IMR-90 (cell line): Measurements from ENCODE around the gene SYCP3. TPM values are rescaled to one million over a fixed set of nuclear protein-coding genes. Genes with fewer than 3 reads are reported as not detected.

Source experiments
- ATAC-seq: fragments of 200-7000 bp; cut with Tn5 transposase; 2 replicates; pipeline ENCODE4 v1.9.1; 2020; ENCODE audit warnings: low read depth, mild to moderate bottlenecking, moderate library complexity
- BruUV-seq: library from RNA; stranded (reverse); fragments of 400-500 nt; replicated peaks from 2 replicates; lab custom pipeline; 2021; lab: Mats Ljungman, UMichigan
- CTCF ChIA-PET: fragments of 300-600 bp; formaldehyde crosslinking; extraction: SDS; loops from one replicate; lab custom pipeline; 2021; ENCODE audit warnings: antibody characterized with exemption; lab: Yijun Ruan, JAX
- POLR2A ChIA-PET: fragments of 300-600 bp; sonication (Branson Sonifier 250); formaldehyde crosslinking; loops from one replicate; lab custom pipeline; 2022; ENCODE audit warnings: antibody characterized with exemption; ENCODE audit not compliant: unreplicated experiment; lab: Charles Lee
- DNase-seq: peaks from one replicate; pipeline ENCODE4 v3.0.0; 2013
- H2AFZ ChIP-seq: replicated peaks from 2 replicates; pipeline ENCODE3; 2013; ENCODE audit warnings: low read length, mild to moderate bottlenecking; ENCODE audit not compliant: poor library complexity
- H2AK5ac ChIP-seq: 2 replicates; pipeline ENCODE4 v1.6.1; 2013; ENCODE audit warnings: low read depth, low read length, inconsistent platforms
- H2AK9ac ChIP-seq: replicated peaks from 2 replicates; pipeline ENCODE3; 2013; ENCODE audit warnings: mild to moderate bottlenecking, low read depth, low read length, moderate library complexity; ENCODE audit not compliant: poor library complexity
- H2BK120ac ChIP-seq: 2 replicates; pipeline ENCODE4 v1.6.1; 2013; ENCODE audit warnings: low read depth, low read length, inconsistent platforms
- H2BK15ac ChIP-seq: 3 replicates; pipeline ENCODE4 v1.6.1; 2013; ENCODE audit warnings: low read depth, low read length, inconsistent platforms
- H2BK20ac ChIP-seq: 2 replicates; pipeline ENCODE4 v1.6.1; 2013; ENCODE audit warnings: low read depth, mild to moderate bottlenecking, inconsistent platforms, low read length, moderate library complexity
- H2BK5ac ChIP-seq: 2 replicates; pipeline ENCODE4 v1.6.1; 2013; ENCODE audit warnings: mild to moderate bottlenecking, low read depth, low read length, inconsistent platforms; ENCODE audit not compliant: poor library complexity, severe bottlenecking
- H3K14ac ChIP-seq: replicated peaks from 2 replicates; pipeline ENCODE4 v1.6.1; 2013; ENCODE audit warnings: low read depth, low read length, inconsistent platforms
- H3K18ac ChIP-seq: 2 replicates; pipeline ENCODE4 v1.6.1; 2013; ENCODE audit warnings: low read depth, low read length, control low read depth
- H3K23ac ChIP-seq: 2 replicates; pipeline ENCODE4 v1.6.1; 2013; ENCODE audit warnings: low read depth, low read length, inconsistent platforms
- H3K27ac ChIP-seq: 2 replicates; pipeline ENCODE4 v1.5.1; 2013; ENCODE audit warnings: mild to moderate bottlenecking, control low read depth, low read length; ENCODE audit not compliant: insufficient read depth
- H3K27me3 ChIP-seq: 2 replicates; pipeline ENCODE4 v1.6.1; 2013; ENCODE audit warnings: low read length; ENCODE audit not compliant: control insufficient read depth, insufficient read depth
- H3K36me3 ChIP-seq: 2 replicates; pipeline ENCODE4 v1.6.1; 2013; ENCODE audit warnings: low read length, mixed read lengths; ENCODE audit not compliant: control insufficient read depth, insufficient read depth
- H3K4ac ChIP-seq: 2 replicates; pipeline ENCODE4 v1.6.1; 2013; ENCODE audit warnings: low read depth, low read length, inconsistent platforms
- H3K4me1 ChIP-seq: 2 replicates; pipeline ENCODE4 v1.6.1; 2013; ENCODE audit warnings: low read length, mixed read lengths; ENCODE audit not compliant: control insufficient read depth, insufficient read depth
- H3K4me2 ChIP-seq: 2 replicates; pipeline ENCODE4 v1.6.1; 2013; ENCODE audit warnings: low read depth, mild to moderate bottlenecking, control low read depth, low read length, moderate library complexity
- H3K4me3 ChIP-seq: 2 replicates; pipeline ENCODE4 v1.5.1; 2013; ENCODE audit warnings: low read depth, mild to moderate bottlenecking, control low read depth, low read length, moderate library complexity; ENCODE audit not compliant: insufficient read depth
- H3K56ac ChIP-seq: 2 replicates; pipeline ENCODE4 v1.6.1; 2013; ENCODE audit warnings: low read length, inconsistent platforms; ENCODE audit not compliant: insufficient read depth; ENCODE audit errors: extremely low read depth
- H3K79me1 ChIP-seq, 2 experiments: 2 replicates each; pipeline ENCODE4 v1.6.1; 2013; ENCODE audit warnings: low read length in 2 of 2, inconsistent platforms in 1 of 2, low read depth in 1 of 2
- H3K9ac ChIP-seq: 2 replicates; pipeline ENCODE4 v1.6.1; 2013; ENCODE audit warnings: low read depth, low read length, control low read depth
- H3K9me1 ChIP-seq: 2 replicates; pipeline ENCODE4 v1.6.1; 2013; ENCODE audit warnings: low read length, inconsistent platforms; ENCODE audit not compliant: insufficient read depth
- H3K9me3 ChIP-seq: 2 replicates; pipeline ENCODE4 v1.6.1; 2013; ENCODE audit warnings: low read length; ENCODE audit not compliant: control insufficient read depth, insufficient read depth
- H4K20me1 ChIP-seq: 2 replicates; pipeline ENCODE4 v1.6.1; 2013; ENCODE audit warnings: low read length, inconsistent platforms; ENCODE audit not compliant: insufficient read depth
- H4K5ac ChIP-seq: 2 replicates; pipeline ENCODE4 v1.6.1; 2013; ENCODE audit warnings: mild to moderate bottlenecking, low read depth, low read length, control low read depth
- H4K8ac ChIP-seq, 2 experiments: 2 replicates each; pipeline ENCODE4 v1.6.1; 2013; ENCODE audit warnings: low read depth in 2 of 2, low read length in 2 of 2, control low read depth in 1 of 2, inconsistent platforms in 1 of 2
- H4K91ac ChIP-seq: 2 replicates; pipeline ENCODE4 v1.6.1; 2013; ENCODE audit warnings: low read depth, low read length, inconsistent platforms; ENCODE audit not compliant: insufficient read depth
- BHLHE40 ChIP-seq: fragments of 150-350 bp; IDR thresholded peaks from 2 replicates; pipeline ENCODE4 v1.6.1; 2016; ENCODE audit warnings: mild to moderate bottlenecking, low read depth, low read length
- CEBPB ChIP-seq: IDR thresholded peaks from 2 replicates; pipeline ENCODE4 v1.6.1; 2012; ENCODE audit warnings: low read depth, low read length, improper control_type of control experiment
- CHD1 ChIP-seq: IDR thresholded peaks from 2 replicates; pipeline ENCODE4 v1.6.1; 2012; ENCODE audit warnings: low read depth, low read length, improper control_type of control experiment
- CTCF ChIP-seq: conservative IDR thresholded peaks from 2 replicates; pipeline ENCODE4 v1.5.1; 2012; ENCODE audit warnings: mild to moderate bottlenecking, low read depth, low read length, improper control_type of control experiment
- ELK1 ChIP-seq: fragments of 150-350 bp; IDR thresholded peaks from 2 replicates; pipeline ENCODE4 v1.6.1; 2016; ENCODE audit warnings: low read depth, mild to moderate bottlenecking, low read length, moderate library complexity, borderline replicate concordance
- FOS ChIP-seq: fragments of 150-350 bp; IDR thresholded peaks from 2 replicates; pipeline ENCODE4 v1.6.1; 2016; ENCODE audit warnings: low read depth, low read length
- MAFK ChIP-seq: IDR thresholded peaks from 2 replicates; pipeline ENCODE4 v1.6.1; 2012; ENCODE audit warnings: low read depth, low read length, improper control_type of control experiment
- MAZ ChIP-seq: IDR thresholded peaks from 2 replicates; pipeline ENCODE4 v1.6.1; 2012; ENCODE audit warnings: low read depth, mild to moderate bottlenecking, low read length, improper control_type of control experiment, moderate library complexity, borderline replicate concordance
- MXI1 ChIP-seq: IDR thresholded peaks from 2 replicates; pipeline ENCODE4 v1.6.1; 2012; ENCODE audit warnings: low read depth, mild to moderate bottlenecking, low read length, moderate library complexity, borderline replicate concordance
- NFE2L2 ChIP-seq: fragments of 150-350 bp; IDR thresholded peaks from 2 replicates; pipeline ENCODE4 v1.6.1; 2016; ENCODE audit warnings: low read depth, mild to moderate bottlenecking, low read length
- POLR2A ChIP-seq: IDR thresholded peaks from 2 replicates; pipeline ENCODE4 v1.6.1; 2012; ENCODE audit warnings: mild to moderate bottlenecking, low read depth, low read length
- RAD21 ChIP-seq: IDR thresholded peaks from 2 replicates; pipeline ENCODE4 v1.6.1; 2012; ENCODE audit warnings: low read length, improper control_type of control experiment
- RCOR1 ChIP-seq: IDR thresholded peaks from 2 replicates; pipeline ENCODE4 v1.6.1; 2012; ENCODE audit warnings: mild to moderate bottlenecking, low read length, improper control_type of control experiment; ENCODE audit not compliant: insufficient replicate concordance
- RFX5 ChIP-seq: IDR thresholded peaks from 2 replicates; pipeline ENCODE4 v1.8.0; 2012; ENCODE audit warnings: low read depth, mild to moderate bottlenecking, low read length, moderate library complexity
- SMC3 ChIP-seq: fragments of 150-350 bp; IDR thresholded peaks from 2 replicates; pipeline ENCODE4 v1.6.1; 2016; ENCODE audit warnings: low read depth, mild to moderate bottlenecking, antibody characterized with exemption, low read length, moderate library complexity
- USF2 ChIP-seq: fragments of 150-350 bp; IDR thresholded peaks from 2 replicates; pipeline ENCODE4 v1.6.1; 2017; ENCODE audit warnings: mild to moderate bottlenecking, antibody characterized with exemption, low read length, low read depth
- WGBS, 2 experiments: methylation state at CpG; one replicate each; pipeline versions ENCODE4 v1.1.5 to v1.1.7; 2013; ENCODE audit warnings: missing lambda C conversion rate in 2 of 2; ENCODE audit not compliant: insufficient read length in 1 of 2; ENCODE audit errors: extremely low coverage in 2 of 2; 5-methylcytosine and 5-hydroxymethylcytosine counted together
- dilution Hi-C: fragments of 300-500 bp; cut with HindIII; formaldehyde crosslinking; loops from one replicate; pipeline ENCODE4 v1.14.3; 2018; ENCODE audit warnings: low sequenced_read_pairs; ENCODE audit not compliant: unreplicated experiment
- in situ Hi-C: fragments of 300-500 bp; cut with MboI; formaldehyde crosslinking; loops from 3 replicates; pipeline ENCODE4 v1.14.3; 2019; ENCODE audit warnings: low sequenced_read_pairs, inconsistent platforms, mixed read lengths
- intact Hi-C: fragments of 100-400 bp; cut with micrococcal nuclease; formaldehyde crosslinking; loops from 2 replicates; pipeline ENCODE4 v1.10.0; 2022
- polyA plus RNA-seq, 3 experiments: library from polyadenylated mRNA; depleted of rRNA; stranded (reverse); fragments of >200 nt; gene quantifications; 2 replicates each; pipeline ENCODE4 v1.2.3, GENCODE V29; 2012; ENCODE audit warnings: low replicate concordance in 1 of 3
- total RNA-seq: library from RNA; depleted of rRNA; stranded (reverse); fragments of >200 nt; gene quantifications from 2 replicates; pipeline ENCODE4 v1.2.3, GENCODE V29; 2012

Gene SYCP3
- total and polyA plus RNA-seq, 2 of the 4 experiments (the other 2 are of a cell fraction): 0.07 TPM; not detected in 1

GRCh38 chr12:101749657-101750056 is 10.4 kb upstream of the SYCP3 start:
- no peaks in the 10 kb centered on the region for H3K27me3 ChIP-seq
- H2BK15ac ChIP-seq: no peak overlapping the region
- H4K8ac ChIP-seq: no peak overlapping the region
- H4K20me1 ChIP-seq: no peaks in the 10 kb centered on the region
- TF ChIP-seq ELK1 (no peak), RFX5 (no peak), CHD1 (no peak), RCOR1 (no peak), POLR2A (no peak), MAZ (no peak), CEBPB (no peak), BHLHE40 (no peak), MAFK (no peak), FOS (no peak), SMC3 (no peak), RAD21 (no peak), NFE2L2 (no peak), MXI1 (no peak), USF2 (no peak), CTCF (no peak)
- no peak overlapping the region for H3K4me2 ChIP-seq
- ChIA-PET POLR2A (no interaction called here), CTCF (no interaction called here)
- H2BK120ac ChIP-seq: no peak overlapping the region
- in situ Hi-C loops (no loop called here), intact Hi-C loops (no loop called here), dilution Hi-C loops (no loop called here)
- peaks cover 21% of the 10 kb centered on the region for H3K36me3 ChIP-seq
- H3K9me1 ChIP-seq: no peaks in the 10 kb centered on the region; the same call in 1 of the 2 replicates
- BruUV-seq: no TSS peak
- DNase-seq (no peak), ATAC-seq (no peak)
- no peak overlapping the region for H3K4ac ChIP-seq
- WGBS, 2 experiments: 96% methylated on average over 4 of the region's 4 CpGs; no CpG with 5 or more reads in 1 of the 2 experiments
- no peak overlapping the region for H3K27ac ChIP-seq
- no peaks in the 10 kb centered on the region for H3K79me1 ChIP-seq
- H3K56ac ChIP-seq: no peak overlapping the region
- no peak overlapping the region for H3K23ac ChIP-seq
- no peak overlapping the region for H2BK5ac ChIP-seq
- no peak overlapping the region for H2AFZ ChIP-seq
- H2AK5ac ChIP-seq: no peak overlapping the region
- no peak overlapping the region for H4K5ac ChIP-seq
- H2AK9ac ChIP-seq: no peak overlapping the region
- no peak overlapping the region for H3K18ac ChIP-seq
- H3K4me1 ChIP-seq: no peaks in the 10 kb centered on the region
- H3K9ac ChIP-seq: no peak overlapping the region
- H2BK20ac ChIP-seq: no peak overlapping the region
- no peak overlapping the region for H3K14ac ChIP-seq
- H4K91ac ChIP-seq: no peak overlapping the region
- H3K4me3 ChIP-seq: no peak overlapping the region
- H3K9me3 ChIP-seq: no peaks in the 10 kb centered on the region
